H9 (cell line): ENCODE measurements around the gene DAPK2. TPM values are rescaled to one million over a fixed set of nuclear protein-coding genes. Genes with fewer than 3 reads are reported as not detected.

Experiments used
- DNase-seq: peaks from one replicate; pipeline ENCODE4 v3.0.0-alpha.2; 2017
- H2AFZ ChIP-seq: one replicate; pipeline ENCODE4 v1.6.1; 2013; ENCODE audit warnings: mild to moderate bottlenecking, low read length, control low read depth, moderate library complexity
- H2AK5ac ChIP-seq: 2 replicates; pipeline ENCODE4 v1.6.1; 2013; ENCODE audit warnings: low read length, control low read depth, mixed read lengths; ENCODE audit not compliant: insufficient read length
- H2BK120ac ChIP-seq: one replicate; pipeline ENCODE4 v1.6.1; 2013; ENCODE audit warnings: low read depth, mild to moderate bottlenecking, low read length, control low read depth, inconsistent platforms; ENCODE audit not compliant: poor library complexity, severe bottlenecking
- H2BK12ac ChIP-seq: 2 replicates; pipeline ENCODE4 v1.6.1; 2013; ENCODE audit warnings: low read length, control low read depth, mixed read lengths, low read depth; ENCODE audit not compliant: insufficient read length
- H2BK15ac ChIP-seq: 2 replicates; pipeline ENCODE4 v1.6.1; 2013; ENCODE audit warnings: low read depth, low read length, control low read depth
- H2BK20ac ChIP-seq: one replicate; pipeline ENCODE4 v1.6.1; 2013; ENCODE audit warnings: low read depth, mild to moderate bottlenecking, low read length, control low read depth, inconsistent platforms; ENCODE audit not compliant: poor library complexity, severe bottlenecking
- H2BK5ac ChIP-seq: 2 replicates; pipeline ENCODE4 v1.6.1; 2013; ENCODE audit warnings: low read length, control low read depth, mixed read lengths; ENCODE audit not compliant: insufficient read length
- H3K14ac ChIP-seq: 2 replicates; pipeline ENCODE4 v1.6.1; 2013; ENCODE audit warnings: low read length, control low read depth; ENCODE audit not compliant: insufficient read depth
- H3K18ac ChIP-seq: 2 replicates; pipeline ENCODE4 v1.6.1; 2013; ENCODE audit warnings: low read depth, mild to moderate bottlenecking, mixed read lengths, low read length, control low read depth; ENCODE audit not compliant: insufficient read length
- H3K23ac ChIP-seq: 2 replicates; pipeline ENCODE4 v1.6.1; 2013; ENCODE audit warnings: low read length, control low read depth, mixed read lengths, low read depth; ENCODE audit not compliant: insufficient read length
- H3K23me2 ChIP-seq: 2 replicates; pipeline ENCODE4 v1.6.1; 2013; ENCODE audit warnings: low read depth, mild to moderate bottlenecking, mixed read lengths, low read length, control low read depth; ENCODE audit not compliant: insufficient read length, poor library complexity, severe bottlenecking
- H3K27ac ChIP-seq: 2 replicates; pipeline ENCODE4 v1.5.1; 2013; ENCODE audit warnings: low read length, control low read depth, mixed read lengths, low read depth; ENCODE audit not compliant: insufficient read length
- H3K27me3 ChIP-seq: 2 replicates; pipeline ENCODE4 v1.6.1; 2013; ENCODE audit warnings: low read length, control low read depth, inconsistent platforms; ENCODE audit not compliant: insufficient read depth
- H3K4ac ChIP-seq: 2 replicates; pipeline ENCODE4 v1.6.1; 2013; ENCODE audit warnings: low read depth, mild to moderate bottlenecking, control low read depth, inconsistent platforms, low read length, moderate library complexity
- H3K4me1 ChIP-seq: 2 replicates; pipeline ENCODE4 v1.6.1; 2013; ENCODE audit warnings: low read length, control low read depth, inconsistent platforms; ENCODE audit not compliant: insufficient read depth
- H3K4me2 ChIP-seq: 2 replicates; pipeline ENCODE4 v1.6.1; 2013; ENCODE audit warnings: low read length, control low read depth, mixed read lengths; ENCODE audit not compliant: insufficient read length, insufficient read depth
- H3K56ac ChIP-seq: 2 replicates; pipeline ENCODE4 v1.6.1; 2013; ENCODE audit warnings: low read depth, mild to moderate bottlenecking, mixed read lengths, low read length, control low read depth; ENCODE audit not compliant: insufficient read length
- H3K79me1 ChIP-seq: 2 replicates; pipeline ENCODE4 v1.6.1; 2013; ENCODE audit warnings: low read depth, mild to moderate bottlenecking, moderate library complexity, low read length, control low read depth, inconsistent platforms; ENCODE audit not compliant: insufficient read depth, poor library complexity, severe bottlenecking
- H3K79me2 ChIP-seq: 2 replicates; pipeline ENCODE4 v1.6.1; 2013; ENCODE audit warnings: low read length, control low read depth, inconsistent platforms; ENCODE audit not compliant: insufficient read depth
- H3K9ac ChIP-seq: 2 replicates; pipeline ENCODE4 v1.6.1; 2013; ENCODE audit warnings: low read length, control low read depth, mixed read lengths; ENCODE audit not compliant: insufficient read length; ENCODE audit errors: extremely low read depth
- H3K9me3 ChIP-seq: one replicate; pipeline ENCODE4 v1.6.1; 2013; ENCODE audit warnings: low read depth, low read length, inconsistent platforms; ENCODE audit not compliant: control insufficient read depth
- H3T11ph ChIP-seq: one replicate; pipeline ENCODE4 v1.6.1; 2013; ENCODE audit warnings: mild to moderate bottlenecking, low read length, control low read depth, inconsistent platforms
- H4K20me1 ChIP-seq: one replicate; pipeline ENCODE4 v1.6.1; 2013; ENCODE audit not compliant: control insufficient read depth, insufficient read length, insufficient read depth
- H4K5ac ChIP-seq: 2 replicates; pipeline ENCODE4 v1.6.1; 2013; ENCODE audit warnings: low read depth, mild to moderate bottlenecking, mixed read lengths, low read length, control low read depth; ENCODE audit not compliant: insufficient read length
- H4K8ac ChIP-seq: replicated peaks from 2 replicates; pipeline ENCODE4 v1.6.1; 2013; ENCODE audit warnings: low read length, control low read depth, mixed read lengths, low read depth; ENCODE audit not compliant: insufficient read length
- H4K91ac ChIP-seq: 2 replicates; pipeline ENCODE4 v1.6.1; 2013; ENCODE audit warnings: low read depth, mild to moderate bottlenecking, moderate library complexity, mixed read lengths, low read length, control low read depth; ENCODE audit not compliant: insufficient read length
- H3K27ac Mint-ChIP-seq, 3 experiments: 2 replicates in 2 of 3; 3 replicates in 1 of 3; pipeline ENCODE4 v1.8.0; 2020 to 2021; ENCODE audit warnings: mixed read lengths in 3 of 3, mild to moderate bottlenecking in 1 of 3, moderate library complexity in 1 of 3
- H3K27me3 Mint-ChIP-seq: 2 replicates; pipeline ENCODE4 v1.8.0; 2021; ENCODE audit warnings: low read depth, mild to moderate bottlenecking, moderate library complexity, mixed read lengths
- H3K36me3 Mint-ChIP-seq, 3 experiments: 2 replicates in 2 of 3; 3 replicates in 1 of 3; pipeline ENCODE4 v1.8.0; 2020 to 2021; ENCODE audit warnings: low read depth in 3 of 3, mixed read lengths in 3 of 3; ENCODE audit not compliant: insufficient read depth in 1 of 3
- H3K4me1 Mint-ChIP-seq, 2 experiments: 2 replicates each; pipeline ENCODE4 v1.8.0; 2020; ENCODE audit warnings: mixed read lengths in 2 of 2
- H3K4me3 Mint-ChIP-seq, 2 experiments: 2 replicates in 1 of 2; 3 replicates in 1 of 2; pipeline ENCODE4 v1.8.0; 2020 to 2021; ENCODE audit warnings: mild to moderate bottlenecking in 2 of 2, mixed read lengths in 2 of 2, moderate library complexity in 1 of 2
- H3K9me3 Mint-ChIP-seq, 2 experiments: 2 replicates in 1 of 2; 3 replicates in 1 of 2; pipeline ENCODE4 v1.8.0; 2020; ENCODE audit warnings: mild to moderate bottlenecking in 2 of 2, mixed read lengths in 2 of 2, moderate library complexity in 1 of 2
- WGBS: extraction: QIAGEN DNeasy Blood & Tissue Kit; methylation state at CpG from one replicate; pipeline ENCODE4 v1.1.7; 2013; ENCODE audit warnings: missing lambda C conversion rate, low lambda C conversion rate, mixed read lengths; ENCODE audit not compliant: insufficient read length; ENCODE audit errors: extremely low coverage; 5-methylcytosine and 5-hydroxymethylcytosine counted together
- total RNA-seq: library from RNA; stranded (reverse); gene quantifications from 2 replicates; pipeline ENCODE4 v1.2.1, GENCODE V29; 2021
- TF ChIP-seq, protein P1 (sequence below): fragments of 200-600 bp; sonication (generic); conservative IDR thresholded peaks from 3 replicates; pipeline ENCODE4 v1.8.0; 2021; ENCODE audit warnings: antibody characterized with exemption, mild to moderate bottlenecking

Gene DAPK2
- total RNA-seq, 1 experiment from 2014 or later = 3.5 TPM

DNA sequence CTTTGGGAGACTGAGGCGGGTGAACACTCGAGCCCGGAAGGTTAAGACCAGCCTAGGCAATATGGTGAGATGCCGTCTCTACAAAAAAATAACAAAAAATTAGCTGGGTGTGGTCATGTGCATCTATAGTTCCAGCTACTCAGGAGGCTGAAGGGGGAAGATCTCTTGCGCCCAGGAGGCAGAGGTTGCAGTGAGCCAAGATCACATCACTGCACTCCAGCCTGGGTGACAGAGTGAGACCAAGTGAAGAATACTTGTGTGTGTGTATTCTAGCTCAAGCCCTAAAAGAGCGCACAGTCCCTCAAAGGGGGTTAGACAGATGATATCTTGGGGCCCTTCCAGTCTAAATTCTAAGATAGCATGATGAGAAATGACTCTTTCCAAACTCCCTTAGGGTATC lies 23.7 kb downstream of the DAPK2 start:
- no peak overlapping the region for H3K4me3 Mint-ChIP-seq
- H3K27ac Mint-ChIP-seq = no peak overlapping the region
- no peak overlapping the region for H3K9ac ChIP-seq
- H2BK20ac ChIP-seq = no peak overlapping the region
- H4K20me1 ChIP-seq = no peaks in the 10 kb centered on the region
- H3K56ac ChIP-seq = no peak overlapping the region
- no peak overlapping the region for H3T11ph ChIP-seq
- H2BK120ac ChIP-seq = no peak overlapping the region
- no peak overlapping the region for H2BK12ac ChIP-seq
- H3K23me2 ChIP-seq = no peaks in the 10 kb centered on the region
- H3K9me3 Mint-ChIP-seq = no peaks in the 10 kb centered on the region
- no peak overlapping the region for H3K27ac ChIP-seq
- H4K8ac ChIP-seq = no peak overlapping the region
- H3K9me3 ChIP-seq = no peaks in the 10 kb centered on the region
- H3K14ac ChIP-seq = no peak overlapping the region
- H3K23ac ChIP-seq = no peak overlapping the region
- H3K4me1 ChIP-seq = no peaks in the 10 kb centered on the region; the same call in 1 of the 2 replicates
- no peaks in the 10 kb centered on the region for H3K36me3 Mint-ChIP-seq
- H3K4ac ChIP-seq = no peak overlapping the region
- no peaks in the 10 kb centered on the region for H3K79me1 ChIP-seq
- H2BK5ac ChIP-seq = no peak overlapping the region
- H2AFZ ChIP-seq = no peak overlapping the region
- H3K4me1 Mint-ChIP-seq = peaks cover 26% of the 10 kb centered on the region in 2 experiments
- no peaks in the 10 kb centered on the region for H3K79me2 ChIP-seq
- TF ChIP-seq, protein P1, sequence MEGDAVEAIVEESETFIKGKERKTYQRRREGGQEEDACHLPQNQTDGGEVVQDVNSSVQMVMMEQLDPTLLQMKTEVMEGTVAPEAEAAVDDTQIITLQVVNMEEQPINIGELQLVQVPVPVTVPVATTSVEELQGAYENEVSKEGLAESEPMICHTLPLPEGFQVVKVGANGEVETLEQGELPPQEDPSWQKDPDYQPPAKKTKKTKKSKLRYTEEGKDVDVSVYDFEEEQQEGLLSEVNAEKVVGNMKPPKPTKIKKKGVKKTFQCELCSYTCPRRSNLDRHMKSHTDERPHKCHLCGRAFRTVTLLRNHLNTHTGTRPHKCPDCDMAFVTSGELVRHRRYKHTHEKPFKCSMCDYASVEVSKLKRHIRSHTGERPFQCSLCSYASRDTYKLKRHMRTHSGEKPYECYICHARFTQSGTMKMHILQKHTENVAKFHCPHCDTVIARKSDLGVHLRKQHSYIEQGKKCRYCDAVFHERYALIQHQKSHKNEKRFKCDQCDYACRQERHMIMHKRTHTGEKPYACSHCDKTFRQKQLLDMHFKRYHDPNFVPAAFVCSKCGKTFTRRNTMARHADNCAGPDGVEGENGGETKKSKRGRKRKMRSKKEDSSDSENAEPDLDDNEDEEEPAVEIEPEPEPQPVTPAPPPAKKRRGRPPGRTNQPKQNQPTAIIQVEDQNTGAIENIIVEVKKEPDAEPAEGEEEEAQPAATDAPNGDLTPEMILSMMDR = no peak
- WGBS = no CpG with 5 or more reads among the region's 6 CpGs
- no peaks in the 10 kb centered on the region for H3K27me3 Mint-ChIP-seq
- no peak overlapping the region for H2AK5ac ChIP-seq
- H2BK15ac ChIP-seq = no peak overlapping the region
- no peak overlapping the region for H4K91ac ChIP-seq
- no peak overlapping the region for H3K4me2 ChIP-seq
- H3K27me3 ChIP-seq = no peaks in the 10 kb centered on the region
- DNase-seq = no peak
- H3K18ac ChIP-seq = no peak overlapping the region
- H4K5ac ChIP-seq = no peak overlapping the region
